Stomach (tissue), 9 donors: ENCODE results near the gene NRIP2. TPM values are rescaled to one million over a fixed set of nuclear protein-coding genes. Genes with fewer than 3 reads are reported as not detected.

Source experiments
- DNase-seq, 2 donors: peaks; one replicate each; pipeline versions ENCODE4 v3.0.0 to v3.0.0-alpha.2; 2013 to 2019
- H3K27ac ChIP-seq, 5 donors: fragments of 200-600 bp in 4 of 5; sonication (generic) in 4 of 5; one replicate each; pipeline ENCODE4 v1.5.1; 2013 to 2019; ENCODE audit warnings: mild to moderate bottlenecking in 1 of 5, moderate library complexity in 1 of 5
- H3K27me3 ChIP-seq, 3 donors: fragments of 200-600 bp; sonication (generic); one replicate each; pipeline ENCODE4 v1.5.1; 2017 to 2019; ENCODE audit warnings: mixed run types in 1 of 3
- H3K36me3 ChIP-seq, 4 donors: fragments of 200-600 bp; sonication (generic); 1 replicate in 3 of 4; 2 replicates in 1 of 4; pipeline ENCODE4 v1.5.1; 2016 to 2019
- H3K4me1 ChIP-seq, 4 donors: fragments of 200-600 bp; sonication (generic); one replicate each; pipeline ENCODE4 v1.5.1; 2016 to 2019
- H3K4me3 ChIP-seq, 4 donors: fragments of 200-600 bp; sonication (generic) in 3 of 4; one replicate each; pipeline ENCODE4 v1.5.1; 2016 to 2019; ENCODE audit warnings: mild to moderate bottlenecking in 1 of 4
- H3K9me3 ChIP-seq, 4 donors: fragments of 200-600 bp; sonication (generic); one replicate each; pipeline ENCODE4 v1.5.1; 2016 to 2019
- EP300 ChIP-seq: sonication (generic); formaldehyde crosslinking; IDR thresholded peaks from one replicate; pipeline ENCODE4 v1.6.1; 2017; ENCODE audit warnings: antibody characterized with exemption
- POLR2A ChIP-seq, 4 donors: fragments of 450-650 bp; IDR thresholded peaks; one replicate each; pipeline ENCODE4 v1.6.1; 2016; ENCODE audit warnings: antibody characterized with exemption in 4 of 4, control low read depth in 2 of 4, mild to moderate bottlenecking in 1 of 4, moderate library complexity in 1 of 4
- POLR2AphosphoS5 ChIP-seq, 3 donors: sonication (generic); formaldehyde crosslinking; IDR thresholded peaks; one replicate each; pipeline ENCODE4 v1.6.1; 2016; ENCODE audit warnings: antibody characterized with exemption in 3 of 3
- WGBS, 5 donors: extraction: QIAGEN DNeasy Blood & Tissue Kit in 3 of 5; methylation state at CpG; one replicate each; pipeline versions ENCODE4 v1.1.5 to v1.1.7; 2013 to 2018; 5-methylcytosine and 5-hydroxymethylcytosine counted together
- intact Hi-C: fragments of 100-400 bp; cut with DNase I; formaldehyde crosslinking; loops from one replicate; pipeline ENCODE4 v1.15.1; 2023; ENCODE audit warnings: low total_unique reads
- polyA plus RNA-seq, 3 donors: library from polyadenylated mRNA; stranded (reverse); fragments of 200-250 nt; gene quantifications; one replicate each; pipeline ENCODE4 v1.2.3, GENCODE V29; 2013
- total RNA-seq, 5 donors: library from RNA; depleted of rRNA; stranded (reverse); fragments of >200 nt; gene quantifications; one replicate each; pipeline versions ENCODE4 v1.1.0 to v1.2.3, GENCODE V29; 2014 to 2016
- TF ChIP-seq, protein P1 (sequence below), 7 experiments: fragments of 450-650 bp in 4 of 7; fragments of 200-600 bp in 3 of 7; sonication (generic) in 3 of 7; IDR thresholded peaks; one replicate each; pipeline ENCODE4 v1.5.1; 2016 to 2019; ENCODE audit warnings: antibody characterized with exemption in 7 of 7, control low read depth in 2 of 7, mild to moderate bottlenecking in 1 of 7
- donor health status: healthy with polysubstance abuse.
- donor health status: Bipolar disorder and iron deficiency.
- donor health status: healthy.

Gene NRIP2
- total and polyA plus RNA-seq, 8 donors = 0.31 to 24.3 (median 0.89) TPM; not detected in 2

DNA sequence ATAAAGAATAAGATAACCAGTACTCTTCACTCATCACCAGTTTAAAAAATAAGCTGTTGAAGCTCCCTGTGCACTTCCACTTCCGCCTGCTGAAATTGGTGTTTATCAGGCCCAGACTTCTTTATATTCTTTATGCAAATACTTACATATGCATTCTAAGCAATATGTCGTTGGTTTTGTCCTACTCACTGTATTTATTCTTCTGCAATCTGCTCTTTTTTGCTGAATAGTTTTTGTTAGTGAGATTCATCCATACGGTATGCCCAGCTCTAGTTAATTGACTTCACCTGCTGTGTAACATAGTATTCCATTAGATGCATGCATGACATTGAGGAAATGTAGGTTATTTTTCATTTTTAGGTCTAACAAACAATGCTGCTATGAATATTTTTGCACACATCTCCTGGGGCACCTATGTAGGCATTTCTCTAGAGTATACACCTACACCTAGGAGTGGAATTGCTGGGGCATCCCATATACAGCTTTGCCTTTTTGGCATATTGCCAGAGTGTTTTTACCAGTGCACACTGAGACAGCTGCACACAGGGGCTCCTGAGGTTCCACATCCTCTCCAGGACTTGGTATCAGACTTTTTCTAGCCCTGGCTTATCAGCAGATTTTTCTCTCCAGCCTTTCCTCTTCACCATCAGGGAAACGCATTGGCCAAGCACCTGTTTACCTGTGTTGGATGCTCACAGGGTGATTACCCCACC lies 1.0 kb upstream of the NRIP2 start:
- WGBS, 5 donors = 53 to 71% (median 65%) methylated on average over 4 of the region's 4 CpGs
- peaks cover 9 to 19% (median 12%) of the 10 kb centered on the region in 4 donors for H3K4me1 ChIP-seq
- H3K27ac ChIP-seq = no peak overlapping the region
- H3K9me3 ChIP-seq = no peaks in the 10 kb centered on the region
- no peak for DNase-seq
- no peak for TF ChIP-seq POLR2A (IDR thresholded peaks at IDR 0.05)
- TF ChIP-seq EP300 = no peak
- TF ChIP-seq, protein P1, sequence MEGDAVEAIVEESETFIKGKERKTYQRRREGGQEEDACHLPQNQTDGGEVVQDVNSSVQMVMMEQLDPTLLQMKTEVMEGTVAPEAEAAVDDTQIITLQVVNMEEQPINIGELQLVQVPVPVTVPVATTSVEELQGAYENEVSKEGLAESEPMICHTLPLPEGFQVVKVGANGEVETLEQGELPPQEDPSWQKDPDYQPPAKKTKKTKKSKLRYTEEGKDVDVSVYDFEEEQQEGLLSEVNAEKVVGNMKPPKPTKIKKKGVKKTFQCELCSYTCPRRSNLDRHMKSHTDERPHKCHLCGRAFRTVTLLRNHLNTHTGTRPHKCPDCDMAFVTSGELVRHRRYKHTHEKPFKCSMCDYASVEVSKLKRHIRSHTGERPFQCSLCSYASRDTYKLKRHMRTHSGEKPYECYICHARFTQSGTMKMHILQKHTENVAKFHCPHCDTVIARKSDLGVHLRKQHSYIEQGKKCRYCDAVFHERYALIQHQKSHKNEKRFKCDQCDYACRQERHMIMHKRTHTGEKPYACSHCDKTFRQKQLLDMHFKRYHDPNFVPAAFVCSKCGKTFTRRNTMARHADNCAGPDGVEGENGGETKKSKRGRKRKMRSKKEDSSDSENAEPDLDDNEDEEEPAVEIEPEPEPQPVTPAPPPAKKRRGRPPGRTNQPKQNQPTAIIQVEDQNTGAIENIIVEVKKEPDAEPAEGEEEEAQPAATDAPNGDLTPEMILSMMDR (IDR thresholded peaks at IDR 0.05) = no peak
- no peak for TF ChIP-seq POLR2AphosphoS5 (IDR thresholded peaks at IDR 0.05)
- intact Hi-C loops = no loop called here
- peaks cover 0 to 35% (median 27%) of the 10 kb centered on the region in 4 donors for H3K36me3 ChIP-seq
- no peak overlapping the region for H3K4me3 ChIP-seq
- peaks cover 0 to 6% (median 0%) of the 10 kb centered on the region in 3 donors for H3K27me3 ChIP-seq

DNA sequence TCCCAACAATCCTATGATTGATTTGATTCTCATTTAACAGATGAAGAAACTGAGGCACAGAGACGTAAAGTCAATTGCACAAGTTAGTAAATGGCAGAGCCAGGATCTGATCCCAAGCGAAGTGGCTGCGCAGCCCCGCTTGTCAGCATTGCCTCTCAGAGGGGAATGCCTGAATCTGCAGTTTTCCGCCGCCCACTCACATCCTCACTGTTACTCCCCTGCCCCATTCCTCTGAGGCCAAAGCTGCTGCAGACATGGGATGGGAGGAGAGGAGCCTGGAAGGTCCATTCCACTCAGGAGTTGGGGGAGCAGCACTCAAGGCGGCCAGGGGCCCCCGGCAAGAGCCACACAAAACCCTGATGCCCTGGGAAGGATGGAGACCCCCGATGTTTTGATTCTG lies 1.0 kb downstream of the NRIP2 start:
- DNase-seq = peak in 1 of 2 donors; percentile 56
- intact Hi-C loops = no loop called here
- peaks cover 9 to 19% (median 12%) of the 10 kb centered on the region in 4 donors for H3K4me1 ChIP-seq
- H3K4me3 ChIP-seq = peak overlapping the region in 1 of 4 donors; percentile 25
- no peak for TF ChIP-seq EP300
- TF ChIP-seq, protein P1 (IDR thresholded peaks at IDR 0.05) = no peak
- no peak for TF ChIP-seq POLR2AphosphoS5 (IDR thresholded peaks at IDR 0.05)
- 72 to 85% (median 79%) methylated on average over 9 of the region's 9 CpGs for WGBS, 5 donors
- no peaks in the 10 kb centered on the region for H3K9me3 ChIP-seq
- no peak overlapping the region for H3K27ac ChIP-seq
- H3K36me3 ChIP-seq = peaks cover 0 to 45% (median 43%) of the 10 kb centered on the region in 4 donors
- H3K27me3 ChIP-seq = peaks cover 0 to 6% (median 0%) of the 10 kb centered on the region in 3 donors

DNA sequence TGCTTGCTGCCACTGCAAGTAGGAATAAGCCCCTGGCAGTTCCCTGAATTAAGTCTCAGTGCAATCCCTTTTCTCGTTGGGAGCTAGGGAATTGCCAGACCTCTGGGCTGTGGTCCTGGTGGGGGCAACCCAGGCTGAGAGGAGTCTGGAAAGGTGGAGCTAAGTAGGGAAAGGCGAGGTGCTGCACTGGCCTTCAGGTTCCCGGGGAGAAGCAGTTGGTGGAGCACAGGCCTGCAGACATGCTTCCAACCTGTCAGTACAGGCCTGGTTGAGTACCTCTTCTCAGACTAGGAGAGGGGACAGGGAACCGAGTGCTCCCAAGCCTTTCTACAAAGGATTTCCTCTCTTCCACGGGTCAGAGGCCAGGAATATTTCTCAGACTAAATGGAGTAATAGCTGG lies 1.5 kb downstream of the NRIP2 start:
- no peak overlapping the region for H3K27ac ChIP-seq
- no peak for TF ChIP-seq POLR2A (IDR thresholded peaks at IDR 0.05)
- TF ChIP-seq, protein P1 (IDR thresholded peaks at IDR 0.05) = no peak
- no peak for TF ChIP-seq POLR2AphosphoS5 (IDR thresholded peaks at IDR 0.05)
- no peak for TF ChIP-seq EP300
- H3K9me3 ChIP-seq = no peaks in the 10 kb centered on the region
- no peak overlapping the region for H3K4me3 ChIP-seq
- peaks cover 0 to 47% (median 44%) of the 10 kb centered on the region in 4 donors for H3K36me3 ChIP-seq
- H3K27me3 ChIP-seq = peaks cover 0 to 6% (median 0%) of the 10 kb centered on the region in 3 donors
- 42 to 66% (median 60%) methylated on average over 5 of the region's 5 CpGs for WGBS, 5 donors
- DNase-seq = no peak
- intact Hi-C loops = no loop called here
- H3K4me1 ChIP-seq = peaks cover 9 to 19% (median 12%) of the 10 kb centered on the region in 4 donors

DNA sequence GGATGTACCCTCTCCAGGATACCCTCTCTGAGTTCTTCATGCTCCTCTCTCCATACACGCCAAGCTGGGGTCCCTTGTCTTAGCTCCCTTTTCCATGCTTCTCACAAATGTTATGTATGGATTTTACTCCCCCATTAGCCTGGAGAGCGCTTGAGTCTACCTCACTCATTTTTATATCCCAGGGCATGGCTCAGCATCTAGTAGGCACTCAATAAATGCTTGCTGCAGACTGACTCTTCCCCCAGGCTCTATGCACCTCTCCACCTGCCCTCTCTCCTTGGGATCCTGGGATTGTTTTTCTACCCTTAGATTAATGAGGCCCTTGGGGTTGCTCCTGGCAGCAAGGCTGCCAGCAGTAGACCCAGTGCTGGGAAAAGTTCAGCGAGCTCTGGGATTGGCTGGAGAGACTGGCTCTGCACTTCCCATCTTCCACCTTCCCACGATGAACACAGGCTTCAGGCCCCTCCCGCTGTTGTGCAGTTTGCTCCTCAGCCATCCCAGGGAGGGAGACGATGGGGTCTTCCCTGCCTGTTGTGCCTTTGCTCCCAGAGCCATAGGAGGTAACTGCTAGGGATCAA lies 2.2 kb downstream of the NRIP2 start:
- WGBS, 5 donors = 70 to 82% (median 78%) methylated on average over 6 of the region's 6 CpGs
- no peaks in the 10 kb centered on the region for H3K9me3 ChIP-seq
- TF ChIP-seq EP300 = no peak
- no peak for TF ChIP-seq POLR2AphosphoS5 (IDR thresholded peaks at IDR 0.05)
- peaks cover 0 to 47% (median 46%) of the 10 kb centered on the region in 4 donors for H3K36me3 ChIP-seq
- intact Hi-C loops = no loop called here
- H3K27me3 ChIP-seq = peaks cover 0 to 6% (median 0%) of the 10 kb centered on the region in 3 donors
- peaks cover 9 to 19% (median 12%) of the 10 kb centered on the region in 4 donors for H3K4me1 ChIP-seq
- no peak overlapping the region for H3K4me3 ChIP-seq
- no peak for DNase-seq
- H3K27ac ChIP-seq = no peak overlapping the region
